LNCAP (cell line): Measurements from ENCODE around the gene SLC46A2.

Experiments
- CTCF ChIP-seq: fragments of 450-650 bp; IDR thresholded peaks from 2 replicates; pipeline ENCODE4 v1.5.1; 2017; ENCODE audit warnings: mild to moderate bottlenecking

SLC46A2 gene

GRCh38 chr9:112863746-112864145 lies 26.9 kb downstream of the SLC46A2 start:
- no peak for TF ChIP-seq CTCF

GRCh38 chr9:112863214-112863613 lies 27.5 kb downstream of the SLC46A2 start:
- TF ChIP-seq CTCF, result no peak

- TF ChIP-seq CTCF, result no peak
Observed at GRCh38 chr9:112861638-112862555, 28.8 kb downstream of the SLC46A2 start.

- no peak for TF ChIP-seq CTCF
Observed at GRCh38 chr9:112861155-112861554, 29.5 kb downstream of the SLC46A2 start.

- no peak for TF ChIP-seq CTCF
Observed at GRCh38 chr9:112860451-112860850, 30.2 kb downstream of the SLC46A2 start.

- no peak for TF ChIP-seq CTCF
Observed at GRCh38 chr9:112858625-112859147, 32.0 kb downstream of the SLC46A2 start.

GRCh38 chr9:112858005-112858404 lies 32.7 kb downstream of the SLC46A2 start:
- no peak for TF ChIP-seq CTCF
